UCSD-AML1 (cell line): ENCODE data around the gene CEP170B.
"Not testable (repeated sequence)": the region's sequence is repeated elsewhere in the genome, so short reads cannot be mapped to it uniquely, and the experiment has no call there.

Source experiments
- DNase-seq: peaks from one replicate; lab custom pipeline; 2025; ENCODE audit not compliant: unreplicated experiment; lab: John Stamatoyannopoulos, UW

CEP170B gene

GRCh38 chr14:104865081-104865630, at the start of gene CEP170B:
CEP170B (plus strand) TSS chr14:104865268; CDS start chr14:104868451, 3,183 bp downstream.
- DNase-seq, result peak; percentile 40

GRCh38 chr14:104816616-104816884, 48.5 kb upstream of the CEP170B start:
- DNase-seq, result no peak

GRCh38 chr14:104817930-104818713, 46.9 kb upstream of the CEP170B start:
- DNase-seq, result no peak

- DNase-seq, result no peak
Measured at GRCh38 chr14:104818714-104819161, 46.3 kb upstream of the CEP170B start.

GRCh38 chr14:104819361-104819781, 45.7 kb upstream of the CEP170B start:
- no peak for DNase-seq

GRCh38 chr14:104820669-104821228, 44.3 kb upstream of the CEP170B start:
- peak; percentile 47 for DNase-seq

- no peak for DNase-seq
Measured at GRCh38 chr14:104821229-104821945, 43.7 kb upstream of the CEP170B start.

GRCh38 chr14:104821971-104822608, 43.0 kb upstream of the CEP170B start:
- no peak for DNase-seq

GRCh38 chr14:104822821-104823615, 42.0 kb upstream of the CEP170B start:
- DNase-seq, result no peak

- no peak for DNase-seq
Measured at GRCh38 chr14:104824353-104824997, 40.6 kb upstream of the CEP170B start.

- DNase-seq, result peak; percentile 88
Measured at GRCh38 chr14:104826189-104826860, 38.7 kb upstream of the CEP170B start.

GRCh38 chr14:104826861-104827176, 38.2 kb upstream of the CEP170B start:
- no peak for DNase-seq

- DNase-seq, result peak; percentile 52
Measured at GRCh38 chr14:104827177-104828055, 37.7 kb upstream of the CEP170B start.

- no peak for DNase-seq
Measured at GRCh38 chr14:104830781-104831180, 34.3 kb upstream of the CEP170B start.

GRCh38 chr14:104836171-104836935, 28.7 kb upstream of the CEP170B start:
- not testable (repeated sequence) for DNase-seq

- no peak for DNase-seq
Measured at GRCh38 chr14:104841730-104842129, 23.3 kb upstream of the CEP170B start.

GRCh38 chr14:104843006-104843405, 22.1 kb upstream of the CEP170B start:
- no peak for DNase-seq
